MCF 10A (cell line): ENCODE data around the gene AURKB. TPM values are rescaled to one million over a fixed set of nuclear protein-coding genes. Genes with fewer than 3 reads are reported as not detected.
A peak's percentile ranks its signal among the peaks of the same experiment; 100 is the strongest.

ENCODE experiments used
- BruUV-seq: library from RNA; stranded (reverse); fragments of 400-500 nt; replicated peaks from 2 replicates; lab custom pipeline; 2021; lab: Mats Ljungman, UMichigan
- CTCF ChIA-PET: fragments of 300-600 bp; sonication (Branson Sonifier 250); formaldehyde crosslinking; extraction: SDS; loops from one replicate; lab custom pipeline; 2021; ENCODE audit warnings: antibody characterized with exemption, inconsistent platforms; lab: Yijun Ruan, JAX
- POLR2A ChIA-PET: fragments of 300-600, 350-650 bp; sonication (Branson Sonifier 250); formaldehyde crosslinking; extraction: SDS; loops from one replicate; lab custom pipeline; 2020; ENCODE audit warnings: antibody characterized with exemption, inconsistent platforms; lab: Yijun Ruan, JAX
- DNase-seq: peaks from one replicate; pipeline ENCODE4 v3.0.0-alpha.2; 2018; ENCODE audit not compliant: unreplicated experiment
- H3K27ac Mint-ChIP-seq: one replicate; pipeline ENCODE4 v1.8.0; 2022; ENCODE audit warnings: mild to moderate bottlenecking, low read depth, mixed read lengths; ENCODE audit not compliant: unreplicated experiment
- H3K27me3 Mint-ChIP-seq: one replicate; pipeline ENCODE4 v1.8.0; 2022; ENCODE audit warnings: mixed read lengths; ENCODE audit not compliant: insufficient read depth, unreplicated experiment
- H3K36me3 Mint-ChIP-seq: one replicate; pipeline ENCODE4 v1.8.0; 2022; ENCODE audit warnings: mild to moderate bottlenecking, moderate library complexity, mixed read lengths; ENCODE audit not compliant: insufficient read depth, unreplicated experiment
- H3K4me1 Mint-ChIP-seq: one replicate; pipeline ENCODE4 v1.8.0; 2022; ENCODE audit warnings: mixed read lengths; ENCODE audit not compliant: insufficient read depth, unreplicated experiment
- H3K4me3 Mint-ChIP-seq: one replicate; pipeline ENCODE4 v1.8.0; 2022; ENCODE audit warnings: mild to moderate bottlenecking, moderate library complexity, mixed read lengths; ENCODE audit not compliant: unreplicated experiment
- H3K9me3 Mint-ChIP-seq: one replicate; pipeline ENCODE4 v1.8.0; 2022; ENCODE audit warnings: mixed read lengths; ENCODE audit not compliant: unreplicated experiment
- intact Hi-C: fragments of 100-400 bp; cut with micrococcal nuclease; formaldehyde crosslinking; loops from 2 replicates; pipeline ENCODE4 v1.14.1; 2022
- total RNA-seq: library from RNA; stranded (reverse); gene quantifications from 2 replicates; pipeline ENCODE4 v1.2.3, GENCODE V29; 2022
- TF ChIP-seq, protein P1 (sequence below): fragments of 200-600 bp; IDR thresholded peaks from one replicate; pipeline ENCODE4 v1.8.0; 2022; ENCODE audit warnings: antibody characterized with exemption, mild to moderate bottlenecking; ENCODE audit not compliant: unreplicated experiment

AURKB gene
- total RNA-seq, 1 experiment from 2014 or later: 33.6 TPM

DNA sequence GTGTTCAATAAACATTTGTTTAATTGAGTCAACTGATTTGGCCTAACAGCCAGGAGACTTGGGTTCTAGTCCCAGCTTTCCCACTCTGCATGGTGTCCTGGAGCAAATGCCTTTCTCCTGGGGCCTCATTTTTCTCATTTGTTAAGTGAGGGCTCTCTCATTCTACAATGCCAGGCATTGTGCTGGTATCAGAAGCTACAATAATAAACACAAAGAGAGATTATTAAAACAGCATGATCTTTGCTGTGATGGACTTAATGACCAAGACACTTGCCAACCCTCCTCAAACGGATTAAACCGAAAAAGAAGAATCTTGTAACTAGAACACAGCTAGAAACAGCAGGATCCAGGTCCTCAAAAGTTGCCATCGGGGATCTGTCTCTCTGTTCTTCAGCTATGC, 42.8 kb downstream of the AURKB start:
- POLR2A ChIA-PET: interaction anchor here (0.6 to 2.2 kb wide), 9 partner anchors 9 to 83 kb away, joined by 3 to 15 read pairs (median 4); partner anchors contain the start of gene BORCS6
- Mint-ChIP-seq H3K27me3 (no peaks in the 10 kb centered on the region), H3K27ac (no peak overlapping the region), H3K4me1 (peaks cover 10% of the 10 kb centered on the region), H3K9me3 (no peaks in the 10 kb centered on the region), H3K4me3 (no peak overlapping the region), H3K36me3 (peaks cover 11% of the 10 kb centered on the region)
- CTCF ChIA-PET: interaction anchor here (0.7 to 2.4 kb wide), 3 partner anchors 9 to 17 kb away, joined by 3 to 10 read pairs (median 3); no protein-coding TSS in a partner anchor
- intact Hi-C loops: no loop called here
- BruUV-seq: no TSS peak
- DNase-seq: no peak
- TF ChIP-seq, protein P1, sequence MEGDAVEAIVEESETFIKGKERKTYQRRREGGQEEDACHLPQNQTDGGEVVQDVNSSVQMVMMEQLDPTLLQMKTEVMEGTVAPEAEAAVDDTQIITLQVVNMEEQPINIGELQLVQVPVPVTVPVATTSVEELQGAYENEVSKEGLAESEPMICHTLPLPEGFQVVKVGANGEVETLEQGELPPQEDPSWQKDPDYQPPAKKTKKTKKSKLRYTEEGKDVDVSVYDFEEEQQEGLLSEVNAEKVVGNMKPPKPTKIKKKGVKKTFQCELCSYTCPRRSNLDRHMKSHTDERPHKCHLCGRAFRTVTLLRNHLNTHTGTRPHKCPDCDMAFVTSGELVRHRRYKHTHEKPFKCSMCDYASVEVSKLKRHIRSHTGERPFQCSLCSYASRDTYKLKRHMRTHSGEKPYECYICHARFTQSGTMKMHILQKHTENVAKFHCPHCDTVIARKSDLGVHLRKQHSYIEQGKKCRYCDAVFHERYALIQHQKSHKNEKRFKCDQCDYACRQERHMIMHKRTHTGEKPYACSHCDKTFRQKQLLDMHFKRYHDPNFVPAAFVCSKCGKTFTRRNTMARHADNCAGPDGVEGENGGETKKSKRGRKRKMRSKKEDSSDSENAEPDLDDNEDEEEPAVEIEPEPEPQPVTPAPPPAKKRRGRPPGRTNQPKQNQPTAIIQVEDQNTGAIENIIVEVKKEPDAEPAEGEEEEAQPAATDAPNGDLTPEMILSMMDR: no peak

- no peaks in the 10 kb centered on the region for H3K27me3 Mint-ChIP-seq
- H3K27ac Mint-ChIP-seq: no peak overlapping the region
- DNase-seq: no peak
- BruUV-seq: no TSS peak
- TF ChIP-seq, protein P1: no peak
- CTCF ChIA-PET: interaction anchor here (1.6 to 2.4 kb wide), 2 partner anchors 8 to 18 kb away, joined by 3 to 10 read pairs; no protein-coding TSS in a partner anchor
- POLR2A ChIA-PET: interaction anchor here (0.7 to 2.2 kb wide), 7 partner anchors 8 to 330 kb away, joined by 3 to 15 read pairs (median 5); partner anchors contain the start of gene BORCS6
- peaks cover 11% of the 10 kb centered on the region for H3K36me3 Mint-ChIP-seq
- intact Hi-C loops: no loop called here
- no peak overlapping the region for H3K4me3 Mint-ChIP-seq
- peaks cover 11% of the 10 kb centered on the region for H3K4me1 Mint-ChIP-seq
- H3K9me3 Mint-ChIP-seq: no peaks in the 10 kb centered on the region
These were observed 43.6 kb downstream of the AURKB start for GRCh38 chr17:8166731-8167130.

- Mint-ChIP-seq H3K4me3 (no peak overlapping the region), H3K36me3 (peaks cover 15% of the 10 kb centered on the region), H3K27ac (peak overlapping the region; percentile 94), H3K27me3 (no peaks in the 10 kb centered on the region), H3K4me1 (peaks cover 31% of the 10 kb centered on the region), H3K9me3 (no peaks in the 10 kb centered on the region)
- no peak for DNase-seq
- ChIA-PET POLR2A (interaction anchor here (0.6 to 13.1 kb wide), 8 partner anchors 9 to 308 kb away, joined by 3 to 203 read pairs (median 5); partner anchors contain the start of genes ALOXE3, BORCS6 and PER1), CTCF (no interaction called here)
- no TSS peak for BruUV-seq
- TF ChIP-seq, protein P1: no peak
- intact Hi-C loops: no loop called here
These were observed 45.6 kb downstream of the AURKB start for GRCh38 chr17:8164815-8165131.

GRCh38 chr17:8163978-8164814, 46.2 kb downstream of the AURKB start:
- no TSS peak for BruUV-seq
- DNase-seq: no peak
- POLR2A ChIA-PET: interaction anchor here (0.6 to 13.1 kb wide), 11 partner anchors 9 to 307 kb away, joined by 3 to 203 read pairs (median 4); partner anchors contain the start of genes ALOXE3, BORCS6, CTC1 and PER1
- peaks cover 15% of the 10 kb centered on the region for H3K36me3 Mint-ChIP-seq
- no peaks in the 10 kb centered on the region for H3K9me3 Mint-ChIP-seq
- H3K4me1 Mint-ChIP-seq: peaks cover 32% of the 10 kb centered on the region
- H3K27me3 Mint-ChIP-seq: no peaks in the 10 kb centered on the region
- intact Hi-C loops: no loop called here
- TF ChIP-seq, protein P1: no peak
- H3K27ac Mint-ChIP-seq: peak overlapping the region; percentile 94
- H3K4me3 Mint-ChIP-seq: peak overlapping the region; percentile 78
- CTCF ChIA-PET: interaction anchor here (1.0 to 1.3 kb wide), 2 partner anchors 9 to 45 kb away, joined by 5 to 6 read pairs; no protein-coding TSS in a partner anchor
